IgD-negative memory B cell (primary cell): ENCODE results near the gene CEP170B. TPM values are rescaled to one million over a fixed set of nuclear protein-coding genes. Genes with fewer than 3 reads are reported as not detected.
"Not testable (repeated sequence)": the region's sequence is repeated elsewhere in the genome, so short reads cannot be mapped to it uniquely, and the experiment has no call there.

Experiments
- H3K27ac Mint-ChIP-seq, 3 donors: one replicate each; pipeline ENCODE4 v1.8.0; 2020 to 2022; ENCODE audit warnings: mild to moderate bottlenecking in 3 of 3, mixed read lengths in 3 of 3, moderate library complexity in 1 of 3
- H3K27me3 Mint-ChIP-seq: one replicate; pipeline ENCODE4 v1.8.0; 2021; ENCODE audit warnings: mixed read lengths
- H3K36me3 Mint-ChIP-seq: one replicate; pipeline ENCODE4 v1.8.0; 2020; ENCODE audit warnings: mild to moderate bottlenecking, mixed read lengths
- H3K4me1 Mint-ChIP-seq, 3 donors: one replicate each; pipeline ENCODE4 v1.8.0; 2020 to 2022; ENCODE audit warnings: mixed read lengths in 3 of 3, mild to moderate bottlenecking in 1 of 3
- H3K4me3 Mint-ChIP-seq, 4 donors: one replicate each; pipeline ENCODE4 v1.8.0; 2020 to 2022; ENCODE audit warnings: mild to moderate bottlenecking in 4 of 4, mixed read lengths in 4 of 4, moderate library complexity in 3 of 4
- H3K9me3 Mint-ChIP-seq, 3 donors: one replicate each; pipeline ENCODE4 v1.8.0; 2020 to 2021; ENCODE audit warnings: mixed read lengths in 3 of 3, mild to moderate bottlenecking in 1 of 3
- polyA plus RNA-seq: library from polyadenylated mRNA; unstranded; fragments of 300-500 nt; fragmentation: Illumina TruSeq; gene quantifications from one replicate; pipeline ENCODE4 v1.2.3, GENCODE V29; 2021

CEP170B gene
- polyA plus RNA-seq, 1 donor from 2014 or later, result not detected

GRCh38 chr14:104917116-104917515 lies 52.0 kb downstream of the CEP170B start:
- H3K4me3 Mint-ChIP-seq, result no peak overlapping the region
- H3K27me3 Mint-ChIP-seq, result peaks cover 2% of the 10 kb centered on the region
- peaks cover 0 to 1% (median 1%) of the 10 kb centered on the region in 3 donors for H3K9me3 Mint-ChIP-seq
- H3K27ac Mint-ChIP-seq, result no peak overlapping the region
- H3K4me1 Mint-ChIP-seq, result peaks cover 7 to 11% (median 9%) of the 10 kb centered on the region in 3 donors
- no peaks in the 10 kb centered on the region for H3K36me3 Mint-ChIP-seq

GRCh38 chr14:104917993-104918392 lies 52.9 kb downstream of the CEP170B start:
- Mint-ChIP-seq H3K9me3 (no peaks in the 10 kb centered on the region), H3K4me1 (peaks cover 12 to 18% (median 12%) of the 10 kb centered on the region in 3 donors), H3K4me3 (no peak overlapping the region), H3K36me3 (no peaks in the 10 kb centered on the region), H3K27ac (no peak overlapping the region), H3K27me3 (peaks cover 2% of the 10 kb centered on the region)

GRCh38 chr14:104919152-104919992 lies 54.3 kb downstream of the CEP170B start:
- H3K27me3 Mint-ChIP-seq, H3K27ac Mint-ChIP-seq, H3K36me3 Mint-ChIP-seq, H3K9me3 Mint-ChIP-seq: not testable (repeated sequence)
- peak overlapping the region in 1 of 4 donors; percentile 59 for H3K4me3 Mint-ChIP-seq
- H3K4me1 Mint-ChIP-seq, result peaks cover 18 to 29% (median 22%) of the 10 kb centered on the region in 3 donors

GRCh38 chr14:104919993-104920315 lies 54.9 kb downstream of the CEP170B start:
- no peak overlapping the region for H3K4me3 Mint-ChIP-seq
- H3K27ac Mint-ChIP-seq, result peak overlapping the region in 1 of 3 donors; percentile 76
- H3K9me3 Mint-ChIP-seq, result no peaks in the 10 kb centered on the region
- no peaks in the 10 kb centered on the region for H3K27me3 Mint-ChIP-seq
- H3K36me3 Mint-ChIP-seq, result peaks cover 1% of the 10 kb centered on the region
- H3K4me1 Mint-ChIP-seq, result peaks cover 23 to 34% (median 26%) of the 10 kb centered on the region in 3 donors

- Mint-ChIP-seq H3K4me1 (peaks cover 27 to 39% (median 34%) of the 10 kb centered on the region in 3 donors), H3K4me3 (peak overlapping the region in 3 of 4 donors; percentile 79 to 97 (median 85)), H3K27me3 (no peaks in the 10 kb centered on the region), H3K27ac (peak overlapping the region; percentile 78 to 91 (median 88)), H3K9me3 (no peaks in the 10 kb centered on the region), H3K36me3 (peaks cover 1% of the 10 kb centered on the region)
Observed at GRCh38 chr14:104923640-104924420, 58.8 kb downstream of the CEP170B start.

GRCh38 chr14:104924421-104925213 lies 59.5 kb downstream of the CEP170B start, which contains the start of gene PLD4:
TSS of gene PLD4 (plus strand) at chr14:104924879. CDS start at chr14:104927141, 2,262 bp downstream.
- H3K36me3 Mint-ChIP-seq, result peaks cover 1% of the 10 kb centered on the region
- no peaks in the 10 kb centered on the region for H3K27me3 Mint-ChIP-seq
- peak within 1 kb of the TSS; percentile 78 to 91 (median 88) for H3K27ac Mint-ChIP-seq
- H3K9me3 Mint-ChIP-seq, result no peaks in the 10 kb centered on the region
- peak within 1 kb of the TSS; percentile 79 to 97 (median 87) for H3K4me3 Mint-ChIP-seq
- peaks cover 24 to 39% (median 31%) of the 10 kb centered on the region in 3 donors for H3K4me1 Mint-ChIP-seq

- peaks cover 24 to 35% (median 28%) of the 10 kb centered on the region in 3 donors for H3K4me1 Mint-ChIP-seq
- H3K4me3 Mint-ChIP-seq, result peak overlapping the region; percentile 79 to 97 (median 87)
- H3K27ac Mint-ChIP-seq, result peak overlapping the region; percentile 78 to 91 (median 88)
- H3K9me3 Mint-ChIP-seq, result no peaks in the 10 kb centered on the region
- H3K27me3 Mint-ChIP-seq, result no peaks in the 10 kb centered on the region
- peaks cover 1% of the 10 kb centered on the region for H3K36me3 Mint-ChIP-seq
Observed at GRCh38 chr14:104925214-104925854, 60.3 kb downstream of the CEP170B start.

GRCh38 chr14:104925855-104926609 lies 61.0 kb downstream of the CEP170B start:
- peaks cover 24 to 32% (median 28%) of the 10 kb centered on the region in 3 donors for H3K4me1 Mint-ChIP-seq
- H3K27ac Mint-ChIP-seq, result peak overlapping the region in 2 of 3 donors; percentile 46 to 60
- peaks cover 1% of the 10 kb centered on the region for H3K36me3 Mint-ChIP-seq
- peak overlapping the region; percentile 79 to 97 (median 88) for H3K4me3 Mint-ChIP-seq
- H3K27me3 Mint-ChIP-seq, result no peaks in the 10 kb centered on the region
- H3K9me3 Mint-ChIP-seq, result no peaks in the 10 kb centered on the region

GRCh38 chr14:104926619-104927431 lies 61.8 kb downstream of the CEP170B start:
- H3K27me3 Mint-ChIP-seq, result no peaks in the 10 kb centered on the region
- H3K9me3 Mint-ChIP-seq, result no peaks in the 10 kb centered on the region
- peaks cover 1% of the 10 kb centered on the region for H3K36me3 Mint-ChIP-seq
- H3K27ac Mint-ChIP-seq, result peak overlapping the region in 2 of 3 donors; percentile 46 to 60
- H3K4me1 Mint-ChIP-seq, result peaks cover 20 to 28% (median 26%) of the 10 kb centered on the region in 3 donors
- peak overlapping the region; percentile 78 to 95 (median 85) for H3K4me3 Mint-ChIP-seq

- Mint-ChIP-seq H3K27me3 (no peaks in the 10 kb centered on the region), H3K9me3 (no peaks in the 10 kb centered on the region), H3K4me1 (peaks cover 20 to 27% (median 27%) of the 10 kb centered on the region in 3 donors), H3K36me3 (peaks cover 1% of the 10 kb centered on the region), H3K27ac (peak overlapping the region in 1 of 3 donors; percentile 32), H3K4me3 (peak overlapping the region in 3 of 4 donors; percentile 12 to 95 (median 90))
Observed at GRCh38 chr14:104927432-104927816, 62.4 kb downstream of the CEP170B start.

GRCh38 chr14:104927901-104928300 lies 62.8 kb downstream of the CEP170B start:
- Mint-ChIP-seq H3K4me1 (peaks cover 16 to 24% (median 22%) of the 10 kb centered on the region in 3 donors), H3K27ac (no peak overlapping the region), H3K27me3 (no peaks in the 10 kb centered on the region), H3K36me3 (peaks cover 1% of the 10 kb centered on the region), H3K9me3 (no peaks in the 10 kb centered on the region), H3K4me3 (no peak overlapping the region)

- H3K27me3 Mint-ChIP-seq, result no peaks in the 10 kb centered on the region
- no peaks in the 10 kb centered on the region for H3K9me3 Mint-ChIP-seq
- peaks cover 14 to 18% (median 15%) of the 10 kb centered on the region in 3 donors for H3K4me1 Mint-ChIP-seq
- H3K27ac Mint-ChIP-seq, result no peak overlapping the region
- no peak overlapping the region for H3K4me3 Mint-ChIP-seq
- peaks cover 1% of the 10 kb centered on the region for H3K36me3 Mint-ChIP-seq
Observed at GRCh38 chr14:104928391-104929133, 63.5 kb downstream of the CEP170B start.
